Body of pancreas (tissue), 4 donors: ENCODE measurements around the gene ATE1.

ENCODE experiments used
- POLR2A ChIP-seq, 3 donors: fragments of 450-650 bp; IDR thresholded peaks; one replicate each; pipeline ENCODE4 v1.6.1; 2016; ENCODE audit warnings: antibody characterized with exemption in 3 of 3, mild to moderate bottlenecking in 2 of 3
- TF ChIP-seq, protein P1 (sequence below), 7 experiments: fragments of 450-650 bp in 4 of 7; fragments of 200-600 bp in 3 of 7; sonication (generic) in 3 of 7; IDR thresholded peaks; one replicate each; pipeline ENCODE4 v1.5.1; 2016 to 2019; ENCODE audit warnings: antibody characterized with exemption in 7 of 7

DNA sequence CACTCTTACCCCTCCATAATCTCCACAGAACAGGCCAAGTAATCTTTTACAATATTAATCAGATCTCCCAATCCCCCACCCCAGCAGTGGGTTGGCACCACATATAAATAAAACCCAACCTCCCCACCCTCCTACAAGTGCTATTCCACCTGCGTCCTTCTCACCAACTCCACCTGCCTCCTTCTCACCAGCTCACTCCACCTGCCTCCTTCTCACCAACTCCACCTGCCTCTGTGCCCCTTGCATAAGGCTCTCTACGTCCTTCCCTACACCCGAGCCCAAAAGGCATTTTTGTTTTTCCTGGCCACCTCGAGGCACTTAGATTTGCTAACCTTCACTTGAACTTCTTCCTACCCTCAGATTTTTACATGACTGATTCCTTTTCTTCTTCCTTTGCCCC lies 89.7 kb downstream of the ATE1 start:
- TF ChIP-seq, protein P1, sequence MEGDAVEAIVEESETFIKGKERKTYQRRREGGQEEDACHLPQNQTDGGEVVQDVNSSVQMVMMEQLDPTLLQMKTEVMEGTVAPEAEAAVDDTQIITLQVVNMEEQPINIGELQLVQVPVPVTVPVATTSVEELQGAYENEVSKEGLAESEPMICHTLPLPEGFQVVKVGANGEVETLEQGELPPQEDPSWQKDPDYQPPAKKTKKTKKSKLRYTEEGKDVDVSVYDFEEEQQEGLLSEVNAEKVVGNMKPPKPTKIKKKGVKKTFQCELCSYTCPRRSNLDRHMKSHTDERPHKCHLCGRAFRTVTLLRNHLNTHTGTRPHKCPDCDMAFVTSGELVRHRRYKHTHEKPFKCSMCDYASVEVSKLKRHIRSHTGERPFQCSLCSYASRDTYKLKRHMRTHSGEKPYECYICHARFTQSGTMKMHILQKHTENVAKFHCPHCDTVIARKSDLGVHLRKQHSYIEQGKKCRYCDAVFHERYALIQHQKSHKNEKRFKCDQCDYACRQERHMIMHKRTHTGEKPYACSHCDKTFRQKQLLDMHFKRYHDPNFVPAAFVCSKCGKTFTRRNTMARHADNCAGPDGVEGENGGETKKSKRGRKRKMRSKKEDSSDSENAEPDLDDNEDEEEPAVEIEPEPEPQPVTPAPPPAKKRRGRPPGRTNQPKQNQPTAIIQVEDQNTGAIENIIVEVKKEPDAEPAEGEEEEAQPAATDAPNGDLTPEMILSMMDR (IDR thresholded peaks at IDR 0.05), result no peak
- no peak for TF ChIP-seq POLR2A (IDR thresholded peaks at IDR 0.05)
